Urinary bladder (tissue), 4 donors: Measurements from ENCODE around the gene FAM110D. TPM values are rescaled to one million over a fixed set of nuclear protein-coding genes. Genes with fewer than 3 reads are reported as not detected.
A peak's percentile ranks its signal among the peaks of the same experiment; 100 is the strongest.

Source experiments
- DNase-seq: peaks from one replicate; pipeline ENCODE4 v3.0.0-alpha.2; 2015; ENCODE audit errors: extremely low spot score
- H3K27ac ChIP-seq: one replicate; pipeline ENCODE4 v1.5.1; 2013; ENCODE audit warnings: low read depth, mild to moderate bottlenecking, moderate library complexity
- H3K36me3 ChIP-seq: one replicate; pipeline ENCODE4 v1.6.1; 2013; ENCODE audit warnings: mild to moderate bottlenecking, moderate library complexity; ENCODE audit not compliant: insufficient read depth
- H3K4me1 ChIP-seq: one replicate; pipeline ENCODE4 v1.6.1; 2013; ENCODE audit warnings: mild to moderate bottlenecking, moderate library complexity; ENCODE audit not compliant: insufficient read depth
- H3K4me3 ChIP-seq: one replicate; pipeline ENCODE4 v1.5.1; 2013; ENCODE audit warnings: low read depth, low read length
- WGBS: extraction: QIAGEN DNeasy Blood & Tissue Kit; methylation state at CpG from one replicate; pipeline ENCODE4 v1.1.7; 2013; 5-methylcytosine and 5-hydroxymethylcytosine counted together
- polyA plus RNA-seq: library from polyadenylated mRNA; stranded (reverse); fragments of 200-250 nt; gene quantifications from one replicate; pipeline ENCODE4 v1.2.3, GENCODE V29; 2013
- total RNA-seq: library from RNA; depleted of rRNA; stranded (reverse); fragments of >200 nt; gene quantifications from one replicate; pipeline ENCODE4 v1.2.3, GENCODE V29; 2014
- donor health status: healthy with polysubstance abuse.
- donor health status: healthy.

The FAM110D gene
- total and polyA plus RNA-seq, 2 donors = 1.6 to 7.4 TPM

- 35% methylated on average over 21 of the region's 21 CpGs for WGBS
- peak overlapping the region; percentile 44 for H3K4me3 ChIP-seq
- no peaks in the 10 kb centered on the region for H3K36me3 ChIP-seq
- H3K4me1 ChIP-seq = no peaks in the 10 kb centered on the region
- no peak for DNase-seq
- no peak overlapping the region for H3K27ac ChIP-seq
Observed at GRCh38 chr1:26162220-26162709, 3.4 kb downstream of the FAM110D start.

DNA sequence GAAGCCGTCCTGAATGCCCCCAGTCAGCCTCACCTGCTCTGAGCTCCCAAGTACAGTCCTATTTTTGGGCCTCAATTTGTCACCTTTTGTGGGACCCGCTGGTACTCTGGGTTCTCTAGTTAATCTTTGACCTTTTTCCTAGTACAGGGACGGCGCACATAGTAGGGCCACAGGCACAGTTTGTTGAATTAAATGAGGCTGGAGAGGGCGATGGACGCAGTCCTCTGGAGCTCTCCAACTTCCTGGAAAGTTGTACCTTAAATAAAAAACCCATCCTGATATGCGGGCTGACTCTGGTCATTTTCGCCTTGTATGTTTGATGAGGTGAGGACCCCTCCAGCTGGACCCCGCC is 4.8 kb downstream of the FAM110D start:
- Histone ChIP-seq H3K36me3 (no peaks in the 10 kb centered on the region), H3K4me1 (no peaks in the 10 kb centered on the region), H3K4me3 (no peak overlapping the region), H3K27ac (no peak overlapping the region)
- no peak for DNase-seq
- 55% methylated on average over 9 of the region's 9 CpGs for WGBS

- Histone ChIP-seq H3K4me1 (no peaks in the 10 kb centered on the region), H3K4me3 (peak overlapping the region; percentile 29), H3K36me3 (no peaks in the 10 kb centered on the region), H3K27ac (no peak overlapping the region)
- 8% methylated on average over 72 of the region's 72 CpGs for WGBS
- no peak for DNase-seq
Observed at GRCh38 chr1:26164036-26164860, 5.4 kb downstream of the FAM110D start.

- no peak overlapping the region for H3K4me3 ChIP-seq
- DNase-seq = no peak
- H3K36me3 ChIP-seq = no peaks in the 10 kb centered on the region
- 57% methylated on average over 19 of the region's 19 CpGs for WGBS
- H3K27ac ChIP-seq = no peak overlapping the region
- no peaks in the 10 kb centered on the region for H3K4me1 ChIP-seq
Observed at GRCh38 chr1:26164861-26165842, 6.3 kb downstream of the FAM110D start.

DNA sequence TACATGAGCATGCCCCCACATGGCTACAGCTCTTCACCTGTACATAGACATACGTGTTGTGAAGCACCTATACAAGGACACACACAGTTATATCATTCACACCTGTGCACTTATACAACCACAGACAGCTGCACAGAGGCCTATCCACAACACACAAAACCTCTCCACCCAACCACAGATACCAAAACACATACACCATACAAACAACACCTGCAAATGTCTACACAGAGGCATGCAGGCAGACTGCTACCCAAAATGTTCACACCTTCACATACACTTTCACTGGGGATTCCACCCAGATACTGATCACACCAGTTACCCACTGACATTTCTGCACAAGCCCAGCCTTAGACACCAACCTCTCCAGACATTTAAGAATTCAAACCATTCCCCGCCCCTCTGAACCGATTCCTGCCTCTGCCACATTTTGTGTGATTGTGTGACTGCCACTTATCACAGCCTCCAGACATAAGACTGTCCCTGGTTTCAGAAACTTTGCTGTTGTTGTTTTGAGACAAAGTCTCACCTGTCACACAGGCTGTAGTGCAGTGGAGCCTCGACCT is 7.9 kb downstream of the FAM110D start:
- WGBS = 85% methylated on average over 4 of the region's 4 CpGs
- Histone ChIP-seq H3K36me3 (no peaks in the 10 kb centered on the region), H3K4me1 (no peaks in the 10 kb centered on the region), H3K4me3 (no peak overlapping the region), H3K27ac (no peak overlapping the region)
- DNase-seq = no peak

- no peak for DNase-seq
- WGBS = 60% methylated on average over 5 of the region's 5 CpGs
- H3K36me3 ChIP-seq = no peaks in the 10 kb centered on the region
- H3K4me1 ChIP-seq = no peaks in the 10 kb centered on the region
- H3K4me3 ChIP-seq = peak within 1 kb of the TSS; percentile 58
- no peak within 1 kb of the TSS for H3K27ac ChIP-seq
Observed at GRCh38 chr1:26168410-26169197, 9.7 kb downstream of the FAM110D start, which contains the start of gene C1orf232. Gene C1orf232 (minus strand): TSS chr1:26168963. CDS start chr1:26168499, 464 bp downstream.

DNA sequence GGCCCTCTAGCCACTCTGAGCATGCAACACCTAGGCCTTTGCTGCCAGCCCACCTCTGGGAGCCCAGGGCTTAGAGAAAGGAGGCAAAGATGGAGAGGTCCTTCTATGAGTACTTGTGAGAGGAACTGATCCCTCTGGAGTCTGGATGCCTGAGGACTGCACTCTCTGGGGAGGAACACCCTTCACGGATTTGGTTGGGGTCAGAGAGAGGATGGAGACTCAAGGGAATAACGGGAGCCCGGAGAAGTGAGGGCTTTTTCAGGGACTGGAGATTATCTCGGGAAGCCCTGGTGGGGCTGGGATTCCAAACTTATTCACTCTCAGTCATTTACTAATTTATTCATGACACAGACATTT is 10.3 kb downstream of the FAM110D start:
- no peak for DNase-seq
- 47% methylated on average over 4 of the region's 4 CpGs for WGBS
- H3K36me3 ChIP-seq = no peaks in the 10 kb centered on the region
- no peak overlapping the region for H3K4me3 ChIP-seq
- H3K4me1 ChIP-seq = no peaks in the 10 kb centered on the region
- no peak overlapping the region for H3K27ac ChIP-seq

GRCh38 chr1:26169669-26170471 is 11.0 kb downstream of the FAM110D start, which contains the start of gene ZNF593:
Gene ZNF593 (plus strand): TSS chr1:26169908. CDS start chr1:26169984, 76 bp downstream.
- peak; percentile 71 for DNase-seq
- no peak within 1 kb of the TSS for H3K27ac ChIP-seq
- H3K4me1 ChIP-seq = no peaks in the 10 kb centered on the region
- WGBS = 1% methylated on average over 76 of the region's 76 CpGs
- peak within 1 kb of the TSS; percentile 58 for H3K4me3 ChIP-seq
- H3K36me3 ChIP-seq = no peaks in the 10 kb centered on the region

GRCh38 chr1:26170472-26170821 is 11.6 kb downstream of the FAM110D start:
- H3K27ac ChIP-seq = no peak overlapping the region
- H3K4me1 ChIP-seq = no peaks in the 10 kb centered on the region
- no peak for DNase-seq
- 77% methylated on average over 9 of the region's 9 CpGs for WGBS
- no peaks in the 10 kb centered on the region for H3K36me3 ChIP-seq
- peak overlapping the region; percentile 58 for H3K4me3 ChIP-seq

- Histone ChIP-seq H3K36me3 (no peaks in the 10 kb centered on the region), H3K4me1 (no peaks in the 10 kb centered on the region), H3K27ac (no peak within 1 kb of the TSS), H3K4me3 (no peak within 1 kb of the TSS)
- 93% methylated on average over 34 of the region's 34 CpGs for WGBS
- no peak for DNase-seq
Observed at GRCh38 chr1:26171084-26172072, 12.5 kb downstream of the FAM110D start, which contains the start of gene ZNF593OS. Gene ZNF593OS (minus strand): TSS chr1:26171832. CDS start chr1:26171661, 171 bp downstream.

- Histone ChIP-seq H3K27ac (no peak overlapping the region), H3K4me3 (no peak overlapping the region), H3K36me3 (no peaks in the 10 kb centered on the region), H3K4me1 (no peaks in the 10 kb centered on the region)
- WGBS = 91% methylated on average over 8 of the region's 8 CpGs
- no peak for DNase-seq
Observed at GRCh38 chr1:26175346-26175745, 16.5 kb downstream of the FAM110D start.
